ENCODE measurements around the gene CNTLN. TPM values are rescaled to one million over a fixed set of nuclear protein-coding genes. Genes with fewer than 3 reads are reported as not detected.
A peak's percentile ranks its signal among the peaks of the same experiment; 100 is the strongest.
"Not testable (repeated sequence)": the region's sequence is repeated elsewhere in the genome, so short reads cannot be mapped to it uniquely, and the experiment has no call there.

The CNTLN gene
- total RNA-seq, 1 experiment from 2014 or later = 15.0 TPM

- no peaks in the 10 kb centered on the region for H3K27me3 ChIP-seq (ENCODE audit: insufficient read depth, low read length)
- no peaks in the 10 kb centered on the region for H3K9me3 ChIP-seq (ENCODE audit: control insufficient read depth, low read depth, low read length)
- H4K8ac ChIP-seq (replicated peaks; ENCODE audit: insufficient read length, low read depth, low read length) = no peak overlapping the region
- H2BK120ac ChIP-seq (ENCODE audit: low read depth, low read length, poor library complexity, severe bottlenecking) = no peak overlapping the region
- no peaks in the 10 kb centered on the region for H3K27me3 Mint-ChIP-seq (ENCODE audit: low read depth)
- H4K91ac ChIP-seq (ENCODE audit: insufficient read length, low read depth, low read length) = no peak overlapping the region
- peaks cover 14 to 40% (median 38%) of the 10 kb centered on the region in 3 experiments for H3K36me3 Mint-ChIP-seq (ENCODE audit: insufficient read depth in 1 of 3, low read depth in 3 of 3)
- H3K4me3 Mint-ChIP-seq = no peak overlapping the region
- no peak overlapping the region for H2BK12ac ChIP-seq (ENCODE audit: insufficient read length, low read depth, low read length)
- H4K20me1 ChIP-seq (ENCODE audit: control insufficient read depth, insufficient read depth, insufficient read length) = no peaks in the 10 kb centered on the region
- H4K5ac ChIP-seq (ENCODE audit: insufficient read length, low read depth, low read length) = no peak overlapping the region
- H2AFZ ChIP-seq (ENCODE audit: low read length) = no peak overlapping the region
- H2AK5ac ChIP-seq (ENCODE audit: insufficient read length, low read length) = no peak overlapping the region
- no peak overlapping the region for H2BK5ac ChIP-seq (ENCODE audit: insufficient read length, low read length)
- no CpG with 5 or more reads among the region's 4 CpGs for WGBS (ENCODE audit: extremely low coverage, insufficient read length, low lambda C conversion rate)
- H3K4me2 ChIP-seq (ENCODE audit: insufficient read depth, insufficient read length, low read length) = no peak overlapping the region
- no peak overlapping the region for H3K27ac ChIP-seq (ENCODE audit: insufficient read length, low read depth, low read length)
- no peaks in the 10 kb centered on the region for H3K23me2 ChIP-seq (ENCODE audit: insufficient read length, low read depth, low read length, poor library complexity, severe bottlenecking)
- no peak for DNase-seq
- H3K9me3 Mint-ChIP-seq = peaks cover 13% of the 10 kb centered on the region in 2 experiments
- H3K27ac Mint-ChIP-seq = no peak overlapping the region
- H3K9ac ChIP-seq (ENCODE audit: extremely low read depth, insufficient read length, low read length) = no peak overlapping the region
- H2BK20ac ChIP-seq (ENCODE audit: low read depth, low read length, poor library complexity, severe bottlenecking) = no peak overlapping the region
- no peak overlapping the region for H3K14ac ChIP-seq (ENCODE audit: insufficient read depth, low read length)
- H3K79me1 ChIP-seq (ENCODE audit: insufficient read depth, low read depth, low read length, poor library complexity, severe bottlenecking) = no peaks in the 10 kb centered on the region
- H3K56ac ChIP-seq (ENCODE audit: insufficient read length, low read depth, low read length) = no peak overlapping the region
- peaks cover 7% of the 10 kb centered on the region in 2 experiments for H3K4me1 Mint-ChIP-seq
- H3K4ac ChIP-seq (ENCODE audit: low read depth, low read length) = no peak overlapping the region
- TF ChIP-seq, protein P1, sequence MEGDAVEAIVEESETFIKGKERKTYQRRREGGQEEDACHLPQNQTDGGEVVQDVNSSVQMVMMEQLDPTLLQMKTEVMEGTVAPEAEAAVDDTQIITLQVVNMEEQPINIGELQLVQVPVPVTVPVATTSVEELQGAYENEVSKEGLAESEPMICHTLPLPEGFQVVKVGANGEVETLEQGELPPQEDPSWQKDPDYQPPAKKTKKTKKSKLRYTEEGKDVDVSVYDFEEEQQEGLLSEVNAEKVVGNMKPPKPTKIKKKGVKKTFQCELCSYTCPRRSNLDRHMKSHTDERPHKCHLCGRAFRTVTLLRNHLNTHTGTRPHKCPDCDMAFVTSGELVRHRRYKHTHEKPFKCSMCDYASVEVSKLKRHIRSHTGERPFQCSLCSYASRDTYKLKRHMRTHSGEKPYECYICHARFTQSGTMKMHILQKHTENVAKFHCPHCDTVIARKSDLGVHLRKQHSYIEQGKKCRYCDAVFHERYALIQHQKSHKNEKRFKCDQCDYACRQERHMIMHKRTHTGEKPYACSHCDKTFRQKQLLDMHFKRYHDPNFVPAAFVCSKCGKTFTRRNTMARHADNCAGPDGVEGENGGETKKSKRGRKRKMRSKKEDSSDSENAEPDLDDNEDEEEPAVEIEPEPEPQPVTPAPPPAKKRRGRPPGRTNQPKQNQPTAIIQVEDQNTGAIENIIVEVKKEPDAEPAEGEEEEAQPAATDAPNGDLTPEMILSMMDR (conservative IDR thresholded peaks at IDR 0.05) = no peak
- no peak overlapping the region for H3K18ac ChIP-seq (ENCODE audit: insufficient read length, low read depth, low read length)
- H3K23ac ChIP-seq (ENCODE audit: insufficient read length, low read depth, low read length) = no peak overlapping the region
- H3T11ph ChIP-seq (ENCODE audit: low read length) = no peak overlapping the region
- H3K4me1 ChIP-seq (ENCODE audit: insufficient read depth, low read length) = no peaks in the 10 kb centered on the region; the same call in 1 of the 2 replicates
- no peaks in the 10 kb centered on the region for H3K79me2 ChIP-seq (ENCODE audit: insufficient read depth, low read length)
- H2BK15ac ChIP-seq (ENCODE audit: low read depth, low read length) = no peak overlapping the region
These were observed 145.6 kb downstream of the CNTLN start for GRCh38 chr9:17280350-17281012.

- not testable (repeated sequence) for H2BK12ac ChIP-seq (ENCODE audit: insufficient read length, low read depth, low read length); H3K14ac ChIP-seq (ENCODE audit: insufficient read depth, low read length); H4K8ac ChIP-seq (replicated peaks; ENCODE audit: insufficient read length, low read depth, low read length); H3K4me1 ChIP-seq (ENCODE audit: insufficient read depth, low read length); H4K91ac ChIP-seq (ENCODE audit: insufficient read length, low read depth, low read length); H3K9me3 ChIP-seq (ENCODE audit: control insufficient read depth, low read depth, low read length); H3K79me1 ChIP-seq (ENCODE audit: insufficient read depth, low read depth, low read length, poor library complexity, severe bottlenecking); H3K4me2 ChIP-seq (ENCODE audit: insufficient read depth, insufficient read length, low read length); H2BK5ac ChIP-seq (ENCODE audit: insufficient read length, low read length); H4K20me1 ChIP-seq (ENCODE audit: control insufficient read depth, insufficient read depth, insufficient read length); H2BK20ac ChIP-seq (ENCODE audit: low read depth, low read length, poor library complexity, severe bottlenecking); H2AK5ac ChIP-seq (ENCODE audit: insufficient read length, low read length); H4K5ac ChIP-seq (ENCODE audit: insufficient read length, low read depth, low read length); H3K23ac ChIP-seq (ENCODE audit: insufficient read length, low read depth, low read length); H3K27me3 Mint-ChIP-seq (ENCODE audit: low read depth); H3K27me3 ChIP-seq (ENCODE audit: insufficient read depth, low read length); H3K4ac ChIP-seq (ENCODE audit: low read depth, low read length); H3K56ac ChIP-seq (ENCODE audit: insufficient read length, low read depth, low read length); H2AFZ ChIP-seq (ENCODE audit: low read length); H2BK120ac ChIP-seq (ENCODE audit: low read depth, low read length, poor library complexity, severe bottlenecking); H2BK15ac ChIP-seq (ENCODE audit: low read depth, low read length); H3K79me2 ChIP-seq (ENCODE audit: insufficient read depth, low read length); H3T11ph ChIP-seq (ENCODE audit: low read length); H3K18ac ChIP-seq (ENCODE audit: insufficient read length, low read depth, low read length); DNase-seq; H3K27ac ChIP-seq (ENCODE audit: insufficient read length, low read depth, low read length); H3K23me2 ChIP-seq (ENCODE audit: insufficient read length, low read depth, low read length, poor library complexity, severe bottlenecking); H3K9ac ChIP-seq (ENCODE audit: extremely low read depth, insufficient read length, low read length)
- Mint-ChIP-seq H3K27ac (peak overlapping the region in 1 of 3 experiments; percentile 87; a peak in 3 of 7 replicates), H3K9me3 (peaks cover 20 to 22% of the 10 kb centered on the region in 2 experiments; a peak in 4 of 5 replicates), H3K36me3 (ENCODE audit: insufficient read depth in 1 of 3, low read depth in 3 of 3) (peaks cover 21 to 32% (median 30%) of the 10 kb centered on the region in 3 experiments), H3K4me1 (peaks cover 6 to 16% of the 10 kb centered on the region in 2 experiments), H3K4me3 (peak overlapping the region; percentile 46 to 47)
- no CpG with 5 or more reads among the region's 22 CpGs for WGBS (ENCODE audit: extremely low coverage, insufficient read length, low lambda C conversion rate)
These were observed 155.8 kb downstream of the CNTLN start for GRCh38 chr9:17290673-17291072.
